Effector memory CD8-positive, alpha-beta T cell (primary cell): ENCODE results near the gene RPS4Y1.
A peak's percentile ranks its signal among the peaks of the same experiment; 100 is the strongest.

Experiments used
- ATAC-seq: fragments of 150-1000 bp; cut with Tn5 transposase; replicated peaks from 2 replicates; pipeline ENCODE4 v1.10.0; 2021; ENCODE audit warnings: mild to moderate bottlenecking, moderate library complexity
- DNase-seq, 3 experiments: peaks; one replicate each; pipeline ENCODE4 v3.0.0; 2021
- H3K27ac Mint-ChIP-seq, 2 donors: one replicate each; pipeline ENCODE4 v1.8.0; 2022; ENCODE audit warnings: mild to moderate bottlenecking in 2 of 2, mixed read lengths in 2 of 2, moderate library complexity in 2 of 2
- H3K27me3 Mint-ChIP-seq, 2 donors: one replicate each; pipeline ENCODE4 v1.8.0; 2022; ENCODE audit warnings: mixed read lengths in 2 of 2
- H3K36me3 Mint-ChIP-seq: one replicate; pipeline ENCODE4 v1.8.0; 2022; ENCODE audit warnings: mild to moderate bottlenecking, moderate library complexity, mixed read lengths; ENCODE audit not compliant: insufficient read depth
- H3K4me1 Mint-ChIP-seq, 2 donors: one replicate each; pipeline ENCODE4 v1.8.0; 2022; ENCODE audit warnings: low read depth in 2 of 2, mixed read lengths in 2 of 2
- H3K4me3 Mint-ChIP-seq, 2 donors: one replicate each; pipeline ENCODE4 v1.8.0; 2022; ENCODE audit warnings: mild to moderate bottlenecking in 2 of 2, mixed read lengths in 2 of 2, moderate library complexity in 2 of 2
- H3K9me3 Mint-ChIP-seq, 2 donors: one replicate each; pipeline ENCODE4 v1.8.0; 2022; ENCODE audit warnings: mixed read lengths in 2 of 2

RPS4Y1 gene

GRCh38 chrY:2893471-2893870 is 52.1 kb downstream of the RPS4Y1 start:
- Mint-ChIP-seq H3K36me3 (peaks cover 3% of the 10 kb centered on the region), H3K4me1 (peaks cover 0 to under 1% of the 10 kb centered on the region in 2 donors), H3K4me3 (no peak overlapping the region), H3K27ac (no peak overlapping the region), H3K27me3 (no peaks in the 10 kb centered on the region), H3K9me3 (no peaks in the 10 kb centered on the region)
- DNase-seq: no peak
- ATAC-seq: no peak

GRCh38 chrY:2896050-2896449 is 54.6 kb downstream of the RPS4Y1 start:
- no peak for DNase-seq
- Mint-ChIP-seq H3K27me3 (peaks cover 0 to 13% of the 10 kb centered on the region in 2 donors), H3K4me3 (no peak overlapping the region), H3K36me3 (no peaks in the 10 kb centered on the region), H3K27ac (no peak overlapping the region), H3K9me3 (no peaks in the 10 kb centered on the region), H3K4me1 (no peaks in the 10 kb centered on the region)
- ATAC-seq: no peak

- DNase-seq: no peak
Measured at GRCh38 chrY:2907356-2907755, 66.0 kb downstream of the RPS4Y1 start.

GRCh38 chrY:2913066-2913815 is 71.8 kb downstream of the RPS4Y1 start:
- H3K36me3 Mint-ChIP-seq: peaks cover 7% of the 10 kb centered on the region
- peaks cover 0 to 4% of the 10 kb centered on the region in 2 donors for H3K9me3 Mint-ChIP-seq
- H3K4me1 Mint-ChIP-seq: peaks cover 4 to 11% of the 10 kb centered on the region in 2 donors
- ATAC-seq (peak; percentile 87), DNase-seq (peak in 2 of 3 experiments; percentile 5 to 33)
- no peaks in the 10 kb centered on the region for H3K27me3 Mint-ChIP-seq
- peak overlapping the region in 1 of 2 donors; percentile 81 for H3K27ac Mint-ChIP-seq
- no peak overlapping the region for H3K4me3 Mint-ChIP-seq

More at GRCh38 chrY:2907356-2907755, 66.0 kb downstream of the RPS4Y1 start:
- no peaks in the 10 kb centered on the region for H3K27me3 Mint-ChIP-seq
- no peak overlapping the region for H3K4me3 Mint-ChIP-seq
- no peak overlapping the region for H3K27ac Mint-ChIP-seq
- peaks cover 0 to 2% of the 10 kb centered on the region in 2 donors for H3K4me1 Mint-ChIP-seq
- ATAC-seq: no peak
- H3K36me3 Mint-ChIP-seq: peaks cover 6% of the 10 kb centered on the region
- peaks cover 0 to 2% of the 10 kb centered on the region in 2 donors for H3K9me3 Mint-ChIP-seq
